ENCODE measurements around the gene MRO. TPM values are rescaled to one million over a fixed set of nuclear protein-coding genes. Genes with fewer than 3 reads are reported as not detected.

Gene MRO
- total RNA-seq, 1 donor from 2014 or later: 0.18 TPM

DNA sequence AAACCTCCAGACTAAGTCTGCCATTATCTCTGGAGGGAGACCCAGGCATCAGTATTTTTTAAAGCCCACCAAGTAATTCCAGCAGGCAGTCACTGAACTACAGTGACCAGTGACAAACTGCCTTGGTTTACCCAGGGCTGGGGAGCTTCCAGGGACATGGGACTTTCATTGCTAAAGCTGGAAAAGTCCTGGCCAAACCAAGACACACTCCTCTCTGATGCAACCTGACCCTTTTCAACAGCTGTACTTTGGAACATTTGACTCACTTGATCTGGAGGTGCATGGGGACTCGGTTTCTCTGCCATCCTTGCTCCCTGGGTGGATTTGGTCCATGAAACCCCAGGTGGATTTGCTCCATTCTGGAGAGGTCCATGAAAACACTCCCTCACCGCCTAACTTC, 7.0 kb downstream of the MRO start:
- FAIRE-seq: no peak

GRCh38 chr18:50807176-50807575, 12.6 kb downstream of the MRO start:
- Mint-ChIP-seq H3K4me3 (ENCODE audit: unreplicated experiment) (no peak overlapping the region), H3K36me3 (ENCODE audit: low read depth, unreplicated experiment) (peaks cover 2% of the 10 kb centered on the region), H3K27ac (ENCODE audit: unreplicated experiment) (no peak overlapping the region), H3K9me3 (ENCODE audit: unreplicated experiment) (no peaks in the 10 kb centered on the region), H3K27me3 (ENCODE audit: low read depth, unreplicated experiment) (peaks cover 3% of the 10 kb centered on the region), H3K4me1 (ENCODE audit: low read depth, unreplicated experiment) (peaks cover 5% of the 10 kb centered on the region)
- no peak for DNase-seq (ENCODE audit: low read depth)
- Histone ChIP-seq H3K4me1 (ENCODE audit: insufficient read depth, low read length) (no peaks in the 10 kb centered on the region), H3K4me2 (ENCODE audit: low read length) (no peak overlapping the region), H3K9me3 (ENCODE audit: insufficient read depth, low read depth, low read length) (no peaks in the 10 kb centered on the region), H3K36me3 (ENCODE audit: insufficient read depth, low read length) (no peaks in the 10 kb centered on the region), H3K79me2 (ENCODE audit: insufficient read depth, low read length) (no peaks in the 10 kb centered on the region), H3K9ac (ENCODE audit: low read length) (no peak overlapping the region), H3K27me3 (ENCODE audit: insufficient read depth, low read length) (no peaks in the 10 kb centered on the region), H2AFZ (ENCODE audit: low read depth, low read length) (no peak overlapping the region), H4K20me1 (ENCODE audit: insufficient read depth, low read length) (no peaks in the 10 kb centered on the region), H3K4me3 (ENCODE audit: insufficient read depth, low read depth, low read length) (no peak overlapping the region), H3K27ac (ENCODE audit: low read depth, low read length) (no peak overlapping the region)
- TF ChIP-seq EZH2 (IDR thresholded peaks at IDR 0.05; ENCODE audit: insufficient read depth, low read length) (no peak), CTCF (IDR thresholded peaks at IDR 0.05; ENCODE audit: insufficient read depth, low read depth, low read length) (no peak)
- no peak for FAIRE-seq

More for the DNA sequence above, 7.0 kb downstream of the MRO start:
- H3K27ac ChIP-seq (ENCODE audit: low read depth, low read length): no peak overlapping the region
- H3K4me2 ChIP-seq (ENCODE audit: low read length): no peak overlapping the region
- no peaks in the 10 kb centered on the region for H3K79me2 ChIP-seq (ENCODE audit: insufficient read depth, low read length)
- no peaks in the 10 kb centered on the region for H3K4me1 ChIP-seq (ENCODE audit: insufficient read depth, low read length)
- Mint-ChIP-seq H3K27me3 (ENCODE audit: low read depth, unreplicated experiment) (no peaks in the 10 kb centered on the region), H3K27ac (ENCODE audit: unreplicated experiment) (no peak overlapping the region), H3K4me3 (ENCODE audit: unreplicated experiment) (no peak overlapping the region), H3K36me3 (ENCODE audit: low read depth, unreplicated experiment) (no peaks in the 10 kb centered on the region), H3K4me1 (ENCODE audit: low read depth, unreplicated experiment) (no peaks in the 10 kb centered on the region), H3K9me3 (ENCODE audit: unreplicated experiment) (no peaks in the 10 kb centered on the region)
- H3K27me3 ChIP-seq (ENCODE audit: insufficient read depth, low read length): no peaks in the 10 kb centered on the region
- no peak overlapping the region for H3K4me3 ChIP-seq (ENCODE audit: insufficient read depth, low read depth, low read length)
- no peaks in the 10 kb centered on the region for H3K9me3 ChIP-seq (ENCODE audit: insufficient read depth, low read depth, low read length)
- no peak for DNase-seq (ENCODE audit: low read depth)
- H3K36me3 ChIP-seq (ENCODE audit: insufficient read depth, low read length): no peaks in the 10 kb centered on the region
- no peaks in the 10 kb centered on the region for H4K20me1 ChIP-seq (ENCODE audit: insufficient read depth, low read length)
- H2AFZ ChIP-seq (ENCODE audit: low read depth, low read length): no peak overlapping the region
- TF ChIP-seq CTCF (IDR thresholded peaks at IDR 0.05; ENCODE audit: insufficient read depth, low read depth, low read length) (no peak), EZH2 (IDR thresholded peaks at IDR 0.05; ENCODE audit: insufficient read depth, low read length) (no peak)
- H3K9ac ChIP-seq (ENCODE audit: low read length): no peak overlapping the region

DNA sequence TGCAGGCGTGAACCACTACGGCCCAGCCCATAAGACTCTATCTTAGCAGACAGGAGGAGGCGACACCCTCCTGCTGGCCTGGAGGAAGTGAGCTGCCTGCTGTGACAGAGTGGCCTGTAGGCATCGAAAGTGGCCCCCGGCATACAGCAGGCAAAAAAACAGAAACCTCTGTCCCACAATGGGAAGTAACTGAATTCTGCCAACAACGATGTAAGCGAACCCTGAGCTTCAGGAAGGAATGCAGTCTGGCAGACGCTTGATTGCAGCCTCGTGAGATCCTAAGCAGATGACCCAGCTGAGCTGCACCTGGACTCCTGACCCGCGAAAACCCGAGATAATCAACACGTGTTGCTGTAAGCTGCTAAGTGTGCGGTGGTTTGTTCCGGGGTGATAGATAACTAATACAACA, 13.6 kb downstream of the MRO start:
- no peaks in the 10 kb centered on the region for H3K79me2 ChIP-seq (ENCODE audit: insufficient read depth, low read length)
- H3K27ac ChIP-seq (ENCODE audit: low read depth, low read length): no peak overlapping the region
- no peak for FAIRE-seq
- no peaks in the 10 kb centered on the region for H4K20me1 ChIP-seq (ENCODE audit: insufficient read depth, low read length)
- Mint-ChIP-seq H3K36me3 (ENCODE audit: low read depth, unreplicated experiment) (peaks cover 2% of the 10 kb centered on the region), H3K27me3 (ENCODE audit: low read depth, unreplicated experiment) (peaks cover 3% of the 10 kb centered on the region), H3K4me1 (ENCODE audit: low read depth, unreplicated experiment) (peaks cover 5% of the 10 kb centered on the region), H3K4me3 (ENCODE audit: unreplicated experiment) (no peak overlapping the region), H3K27ac (ENCODE audit: unreplicated experiment) (no peak overlapping the region), H3K9me3 (ENCODE audit: unreplicated experiment) (no peaks in the 10 kb centered on the region)
- H3K9me3 ChIP-seq (ENCODE audit: insufficient read depth, low read depth, low read length): no peaks in the 10 kb centered on the region
- H3K27me3 ChIP-seq (ENCODE audit: insufficient read depth, low read length): no peaks in the 10 kb centered on the region
- H3K36me3 ChIP-seq (ENCODE audit: insufficient read depth, low read length): no peaks in the 10 kb centered on the region
- no peak for TF ChIP-seq EZH2 (IDR thresholded peaks at IDR 0.05; ENCODE audit: insufficient read depth, low read length)
- TF ChIP-seq CTCF (IDR thresholded peaks at IDR 0.05; ENCODE audit: insufficient read depth, low read depth, low read length): no peak
- H3K4me2 ChIP-seq (ENCODE audit: low read length): no peak overlapping the region
- DNase-seq (ENCODE audit: low read depth): no peak
- H3K4me1 ChIP-seq (ENCODE audit: insufficient read depth, low read length): no peaks in the 10 kb centered on the region
- H3K9ac ChIP-seq (ENCODE audit: low read length): no peak overlapping the region
- H2AFZ ChIP-seq (ENCODE audit: low read depth, low read length): no peak overlapping the region
- no peak overlapping the region for H3K4me3 ChIP-seq (ENCODE audit: insufficient read depth, low read depth, low read length)

Data from astrocyte (in vitro differentiated cells and primary cell).